Measurements from ENCODE around the gene LPIN3.

The LPIN3 gene

DNA sequence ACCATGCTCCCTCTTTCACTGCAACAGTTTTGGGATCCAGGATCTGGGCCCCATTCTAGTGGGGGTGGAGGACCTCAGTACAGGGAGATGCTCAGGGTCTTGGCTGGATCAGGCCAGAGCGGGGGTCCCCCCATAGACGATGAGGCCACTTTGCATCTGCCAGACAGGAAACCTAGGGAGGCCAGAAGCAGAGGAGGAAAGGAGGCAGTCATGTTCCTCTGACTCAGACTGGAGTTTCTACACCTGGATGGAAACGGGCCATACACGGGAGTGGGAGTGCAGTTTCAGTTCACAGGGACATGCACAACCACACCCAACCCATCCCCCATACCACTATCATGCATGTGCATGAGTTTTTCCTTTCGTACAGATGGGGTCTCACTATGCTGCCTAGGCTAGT is 29.6 kb downstream of the LPIN3 start:
- TF ChIP-seq TEAD4 (IDR thresholded peaks at IDR 0.05): no peak
- TF ChIP-seq EP300 (IDR thresholded peaks at IDR 0.05; ENCODE audit: borderline replicate concordance): no peak
- no peak for TF ChIP-seq FOXM1 (IDR thresholded peaks at IDR 0.05; ENCODE audit: borderline replicate concordance, low read depth)
- no peak for TF ChIP-seq ZBTB7A (IDR thresholded peaks at IDR 0.05; ENCODE audit: low read depth)
- TF ChIP-seq TAF1 (IDR thresholded peaks at IDR 0.05; ENCODE audit: low read depth): no peak
- no peak for TF ChIP-seq NFIC (IDR thresholded peaks at IDR 0.05)
- no peak for TF ChIP-seq RAD21 (IDR thresholded peaks at IDR 0.05; ENCODE audit: low read depth)
- TF ChIP-seq TCF12 (IDR thresholded peaks at IDR 0.05; ENCODE audit: low read depth): no peak
- TF ChIP-seq, protein P1, sequence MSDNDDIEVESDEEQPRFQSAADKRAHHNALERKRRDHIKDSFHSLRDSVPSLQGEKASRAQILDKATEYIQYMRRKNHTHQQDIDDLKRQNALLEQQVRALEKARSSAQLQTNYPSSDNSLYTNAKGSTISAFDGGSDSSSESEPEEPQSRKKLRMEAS (IDR thresholded peaks at IDR 0.05): no peak

DNA sequence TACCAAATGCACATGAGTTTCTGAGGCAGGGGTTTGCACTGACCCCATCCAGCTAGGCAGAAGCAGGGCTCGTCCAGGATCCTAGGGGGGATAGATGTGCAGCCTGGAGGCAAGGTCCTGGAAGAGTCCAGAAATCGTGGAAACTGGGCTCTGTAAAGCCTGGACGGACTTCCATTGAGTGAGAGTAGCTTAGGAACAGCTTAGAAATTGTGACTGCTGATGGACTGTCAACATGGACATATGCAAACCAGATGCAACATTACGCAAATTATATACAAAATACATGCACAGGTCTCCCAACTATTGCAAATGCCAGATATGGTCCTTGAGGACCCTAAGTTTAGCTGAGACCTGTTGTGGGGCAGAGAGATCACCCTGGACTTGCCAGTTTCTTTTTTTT is 30.8 kb downstream of the LPIN3 start:
- TF ChIP-seq RAD21 (IDR thresholded peaks at IDR 0.05; ENCODE audit: low read depth): no peak
- TF ChIP-seq, protein P1 (IDR thresholded peaks at IDR 0.05): no peak
- TF ChIP-seq, protein P2, sequence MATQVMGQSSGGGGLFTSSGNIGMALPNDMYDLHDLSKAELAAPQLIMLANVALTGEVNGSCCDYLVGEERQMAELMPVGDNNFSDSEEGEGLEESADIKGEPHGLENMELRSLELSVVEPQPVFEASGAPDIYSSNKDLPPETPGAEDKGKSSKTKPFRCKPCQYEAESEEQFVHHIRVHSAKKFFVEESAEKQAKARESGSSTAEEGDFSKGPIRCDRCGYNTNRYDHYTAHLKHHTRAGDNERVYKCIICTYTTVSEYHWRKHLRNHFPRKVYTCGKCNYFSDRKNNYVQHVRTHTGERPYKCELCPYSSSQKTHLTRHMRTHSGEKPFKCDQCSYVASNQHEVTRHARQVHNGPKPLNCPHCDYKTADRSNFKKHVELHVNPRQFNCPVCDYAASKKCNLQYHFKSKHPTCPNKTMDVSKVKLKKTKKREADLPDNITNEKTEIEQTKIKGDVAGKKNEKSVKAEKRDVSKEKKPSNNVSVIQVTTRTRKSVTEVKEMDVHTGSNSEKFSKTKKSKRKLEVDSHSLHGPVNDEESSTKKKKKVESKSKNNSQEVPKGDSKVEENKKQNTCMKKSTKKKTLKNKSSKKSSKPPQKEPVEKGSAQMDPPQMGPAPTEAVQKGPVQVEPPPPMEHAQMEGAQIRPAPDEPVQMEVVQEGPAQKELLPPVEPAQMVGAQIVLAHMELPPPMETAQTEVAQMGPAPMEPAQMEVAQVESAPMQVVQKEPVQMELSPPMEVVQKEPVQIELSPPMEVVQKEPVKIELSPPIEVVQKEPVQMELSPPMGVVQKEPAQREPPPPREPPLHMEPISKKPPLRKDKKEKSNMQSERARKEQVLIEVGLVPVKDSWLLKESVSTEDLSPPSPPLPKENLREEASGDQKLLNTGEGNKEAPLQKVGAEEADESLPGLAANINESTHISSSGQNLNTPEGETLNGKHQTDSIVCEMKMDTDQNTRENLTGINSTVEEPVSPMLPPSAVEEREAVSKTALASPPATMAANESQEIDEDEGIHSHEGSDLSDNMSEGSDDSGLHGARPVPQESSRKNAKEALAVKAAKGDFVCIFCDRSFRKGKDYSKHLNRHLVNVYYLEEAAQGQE (IDR thresholded peaks at IDR 0.05; ENCODE audit: low read depth): no peak

DNA sequence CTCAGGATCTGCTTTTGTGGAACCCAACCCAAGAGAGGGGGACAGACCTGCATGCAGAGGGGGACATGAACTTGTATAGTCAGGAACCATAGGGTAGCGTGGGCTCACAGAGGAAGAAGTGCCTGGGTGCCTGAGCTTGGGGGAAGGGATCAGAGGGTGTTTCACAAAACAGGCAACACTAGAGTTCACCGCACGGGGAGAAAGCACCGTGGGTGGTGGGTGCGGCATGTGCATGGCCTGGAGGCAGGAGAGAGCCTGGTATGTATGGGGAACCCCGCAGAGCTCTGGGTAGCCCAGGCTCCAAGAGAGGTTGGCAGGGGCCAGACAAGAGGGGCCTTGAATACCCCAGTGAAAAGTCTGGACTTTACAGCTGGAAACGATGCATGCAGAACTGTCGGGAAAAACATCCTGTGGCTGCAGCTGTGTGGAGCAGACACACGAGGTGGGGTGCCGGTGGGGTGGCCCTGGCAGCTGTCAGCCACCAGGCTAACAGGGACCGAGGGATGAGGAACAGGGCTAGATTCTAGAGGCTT is 32.7 kb downstream of the LPIN3 start:
- no peak for TF ChIP-seq TAF1 (IDR thresholded peaks at IDR 0.05; ENCODE audit: low read depth)
- TF ChIP-seq FOXM1 (IDR thresholded peaks at IDR 0.05; ENCODE audit: borderline replicate concordance, low read depth): no peak
- TF ChIP-seq, protein P3, sequence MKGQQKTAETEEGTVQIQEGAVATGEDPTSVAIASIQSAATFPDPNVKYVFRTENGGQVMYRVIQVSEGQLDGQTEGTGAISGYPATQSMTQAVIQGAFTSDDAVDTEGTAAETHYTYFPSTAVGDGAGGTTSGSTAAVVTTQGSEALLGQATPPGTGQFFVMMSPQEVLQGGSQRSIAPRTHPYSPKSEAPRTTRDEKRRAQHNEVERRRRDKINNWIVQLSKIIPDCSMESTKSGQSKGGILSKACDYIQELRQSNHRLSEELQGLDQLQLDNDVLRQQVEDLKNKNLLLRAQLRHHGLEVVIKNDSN (IDR thresholded peaks at IDR 0.05): no peak
- TF ChIP-seq CREB1 (IDR thresholded peaks at IDR 0.05; ENCODE audit: low read depth): no peak
- no peak for TF ChIP-seq EGR1 (IDR thresholded peaks at IDR 0.05)
- TF ChIP-seq TEAD4 (IDR thresholded peaks at IDR 0.05): no peak
- TF ChIP-seq YY1 (IDR thresholded peaks at IDR 0.05; ENCODE audit: low read depth): no peak
- TF ChIP-seq, protein P2 (IDR thresholded peaks at IDR 0.05; ENCODE audit: low read depth): no peak
- TF ChIP-seq, protein P1 (IDR thresholded peaks at IDR 0.05): no peak
- TF ChIP-seq CEBPB (IDR thresholded peaks at IDR 0.05): no peak
- no peak for TF ChIP-seq NFIC (IDR thresholded peaks at IDR 0.05)
- no peak for TF ChIP-seq ZBTB7A (IDR thresholded peaks at IDR 0.05; ENCODE audit: low read depth)
- no peak for TF ChIP-seq TCF12 (IDR thresholded peaks at IDR 0.05; ENCODE audit: low read depth)
- no peak for TF ChIP-seq EP300 (IDR thresholded peaks at IDR 0.05; ENCODE audit: borderline replicate concordance)
- no peak for TF ChIP-seq RAD21 (IDR thresholded peaks at IDR 0.05; ENCODE audit: low read depth)

DNA sequence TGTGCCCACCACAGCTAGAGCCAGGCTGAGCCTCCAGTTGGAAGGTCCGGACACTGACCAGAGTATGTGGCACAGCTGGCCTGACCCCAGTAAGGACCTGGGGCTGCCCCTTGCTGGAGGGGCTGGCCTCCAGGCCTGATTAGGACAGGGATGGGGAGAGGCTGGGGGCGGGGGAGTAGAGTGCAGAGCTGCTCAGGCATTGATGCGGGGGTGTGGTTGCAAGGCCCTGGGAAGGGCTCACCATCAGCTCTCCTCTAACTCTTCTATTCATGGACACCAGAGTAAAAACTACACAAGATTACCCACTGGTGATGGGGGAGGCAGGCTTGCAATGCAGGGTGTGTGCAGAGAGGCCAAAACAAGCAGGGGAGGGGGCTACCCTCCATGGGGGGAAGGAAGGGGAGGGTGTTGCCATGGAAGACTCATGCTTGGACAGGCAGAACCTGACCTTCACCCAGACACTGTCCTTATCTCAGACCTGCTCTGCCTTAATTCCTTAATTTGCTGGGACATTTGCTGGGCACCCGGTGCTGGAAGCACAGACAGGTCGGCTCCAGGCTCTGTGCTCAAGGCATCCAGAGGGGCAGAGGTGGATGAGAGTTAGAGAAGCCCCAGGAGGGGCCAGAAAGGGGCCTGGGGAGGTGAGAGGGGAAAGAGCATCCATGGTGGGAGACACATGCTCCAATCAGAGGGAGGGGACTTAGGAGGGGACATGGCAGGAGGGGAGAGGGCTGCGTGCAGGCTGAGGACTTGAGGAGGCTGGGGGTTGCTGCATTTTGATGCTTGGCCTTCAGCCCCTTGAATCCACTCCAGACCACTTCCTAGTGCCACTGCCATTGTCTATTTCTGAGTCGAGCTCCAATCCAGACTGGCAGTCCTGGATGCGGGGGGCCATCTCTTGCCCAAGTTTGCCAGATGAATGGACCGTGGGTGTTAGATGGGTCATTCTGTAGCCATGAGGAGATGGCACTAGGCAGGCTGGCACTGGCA is 33.6 kb downstream of the LPIN3 start:
- no peak for TF ChIP-seq ZBTB7A (IDR thresholded peaks at IDR 0.05; ENCODE audit: low read depth)
- TF ChIP-seq, protein P2 (IDR thresholded peaks at IDR 0.05; ENCODE audit: low read depth): no peak
- TF ChIP-seq EP300 (IDR thresholded peaks at IDR 0.05; ENCODE audit: borderline replicate concordance): no peak
- TF ChIP-seq YY1 (IDR thresholded peaks at IDR 0.05; ENCODE audit: low read depth): no peak
- no peak for TF ChIP-seq FOXM1 (IDR thresholded peaks at IDR 0.05; ENCODE audit: borderline replicate concordance, low read depth)
- TF ChIP-seq, protein P1 (IDR thresholded peaks at IDR 0.05): no peak
- TF ChIP-seq TEAD4 (IDR thresholded peaks at IDR 0.05): no peak
- no peak for TF ChIP-seq NFIC (IDR thresholded peaks at IDR 0.05)
- no peak for TF ChIP-seq TCF12 (IDR thresholded peaks at IDR 0.05; ENCODE audit: low read depth)
- no peak for TF ChIP-seq EGR1 (IDR thresholded peaks at IDR 0.05)
- no peak for TF ChIP-seq TAF1 (IDR thresholded peaks at IDR 0.05; ENCODE audit: low read depth)
